Endothelial cell of hepatic sinusoid (primary cell): ENCODE results near the gene DBN1.

Experiments used
- in situ Hi-C: cut with HindIII; loops from 2 replicates; pipeline ENCODE4 v1.10.0; 2017; ENCODE audit warnings: low sequenced_read_pairs

Gene DBN1

DNA sequence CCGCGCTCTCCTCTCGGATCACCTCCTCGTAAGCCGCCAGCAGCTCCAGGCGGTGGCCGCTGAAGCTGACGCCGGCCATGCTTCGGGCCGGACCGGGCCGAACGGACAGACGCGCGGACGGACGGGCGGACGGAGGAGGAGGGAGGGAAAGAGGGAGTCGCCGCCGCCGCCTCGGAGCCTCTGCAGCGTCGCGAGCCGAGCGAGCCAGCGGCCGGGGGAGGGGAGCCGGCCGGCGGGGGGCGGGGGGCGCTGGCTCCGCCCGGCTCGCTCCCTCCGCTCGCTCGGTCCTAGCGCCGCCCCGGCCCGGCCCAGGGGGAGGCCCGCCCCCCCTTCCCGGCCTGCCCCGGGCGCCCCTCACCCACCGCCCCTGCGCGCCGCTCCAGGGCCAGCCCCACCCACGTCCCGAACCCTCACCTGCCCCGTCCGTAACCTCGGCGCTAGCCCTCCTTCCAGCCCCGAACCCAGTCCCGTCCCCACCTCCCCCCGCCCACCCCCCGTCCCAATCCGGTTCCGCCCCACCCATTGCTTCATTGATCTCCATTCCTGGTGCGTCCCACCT, at the start of gene DBN1:
TSS of gene DBN1 (minus strand) at position 192 of the 559 bp plus-strand sequence. CDS start at position 79, 113 bp downstream.
- in situ Hi-C loops = no loop called here

DNA sequence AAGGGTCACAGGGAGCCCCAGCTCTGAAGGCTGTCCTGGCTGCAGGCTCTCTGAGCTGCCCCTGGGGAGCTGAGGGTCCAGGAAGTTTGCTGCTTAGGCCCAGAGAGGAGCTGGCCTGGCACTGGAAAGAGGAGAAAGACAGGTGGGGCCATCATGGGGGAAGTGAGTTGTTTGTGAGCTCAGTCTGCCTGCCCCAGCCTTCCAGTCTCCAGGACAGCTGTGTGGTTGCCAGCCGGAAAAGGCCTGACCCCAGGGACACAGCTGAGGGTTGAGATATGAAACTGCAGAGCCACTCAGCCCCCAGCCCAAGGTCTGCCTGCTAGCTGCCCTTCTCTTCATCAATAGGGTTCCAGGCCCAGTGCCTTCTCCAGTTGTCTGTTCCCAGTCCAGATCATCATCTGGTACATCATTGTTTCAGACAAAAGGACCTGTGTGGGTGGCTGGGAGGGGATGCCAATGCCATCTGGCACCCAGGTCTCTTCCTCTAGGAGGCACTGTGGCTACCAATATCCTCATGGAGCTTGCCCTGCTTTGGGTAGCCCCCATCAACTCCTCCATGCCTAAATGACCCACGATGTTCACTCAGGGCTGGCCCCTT, 47.6 kb upstream of the DBN1 start:
- in situ Hi-C loops = no loop called here

DNA sequence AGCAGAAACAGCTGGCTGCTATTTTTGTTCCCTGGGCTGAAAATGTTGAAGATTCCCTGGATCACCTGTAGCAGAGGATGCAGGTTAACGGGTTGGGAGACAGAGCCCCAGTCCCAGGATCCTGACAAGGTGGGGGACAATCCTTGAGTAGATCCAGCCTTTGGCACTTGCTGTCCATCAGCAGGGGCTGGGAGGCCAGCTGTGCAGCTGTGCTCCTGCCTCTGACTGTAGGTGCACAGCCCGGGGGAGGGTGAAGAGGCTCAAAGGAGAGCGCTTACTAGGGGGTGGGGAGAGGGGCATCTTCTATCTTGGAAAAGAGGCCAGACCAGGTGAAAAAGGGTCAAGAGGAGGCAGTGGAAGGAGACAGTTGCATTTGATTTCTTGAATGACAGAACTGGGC, 46.8 kb upstream of the DBN1 start:
- in situ Hi-C loops = no loop called here

DNA sequence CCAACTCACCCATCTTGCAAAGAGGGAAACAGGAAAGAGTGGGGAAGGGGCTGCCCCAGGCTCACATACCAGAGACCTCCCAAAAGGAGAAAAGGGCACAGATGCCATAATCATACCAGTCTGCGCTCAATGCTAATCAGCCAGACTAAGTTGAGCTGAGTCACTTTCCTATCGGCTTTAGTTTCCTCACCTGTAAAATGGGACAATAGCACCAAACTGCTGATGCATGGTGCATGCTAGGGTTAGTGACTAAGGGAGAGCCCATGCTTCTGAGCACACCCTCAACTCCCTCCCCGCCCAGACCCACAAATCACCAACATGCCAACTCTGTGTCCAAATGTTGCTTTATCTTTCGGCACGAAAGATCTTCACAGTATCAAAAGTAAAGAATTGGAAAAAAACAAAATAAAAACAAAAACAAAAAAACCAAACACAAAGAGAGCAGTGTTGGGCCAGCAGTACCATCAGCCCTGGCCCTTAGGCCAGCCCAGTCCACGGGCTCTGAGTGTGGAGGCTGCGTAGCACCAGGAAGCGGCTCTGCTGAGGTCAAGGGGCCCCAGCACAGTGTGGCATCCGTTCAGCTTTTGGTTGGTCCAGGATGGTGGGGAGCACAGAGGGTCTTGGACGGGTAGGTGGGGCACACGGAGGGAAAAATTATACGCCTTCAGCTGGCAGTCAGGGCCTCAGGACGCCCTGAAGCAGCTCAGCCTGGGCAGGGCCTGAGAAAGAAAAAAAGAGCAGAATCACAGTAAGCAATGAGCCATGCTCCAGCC, 46.2 kb upstream of the DBN1 start:
- in situ Hi-C loops = no loop called here

DNA sequence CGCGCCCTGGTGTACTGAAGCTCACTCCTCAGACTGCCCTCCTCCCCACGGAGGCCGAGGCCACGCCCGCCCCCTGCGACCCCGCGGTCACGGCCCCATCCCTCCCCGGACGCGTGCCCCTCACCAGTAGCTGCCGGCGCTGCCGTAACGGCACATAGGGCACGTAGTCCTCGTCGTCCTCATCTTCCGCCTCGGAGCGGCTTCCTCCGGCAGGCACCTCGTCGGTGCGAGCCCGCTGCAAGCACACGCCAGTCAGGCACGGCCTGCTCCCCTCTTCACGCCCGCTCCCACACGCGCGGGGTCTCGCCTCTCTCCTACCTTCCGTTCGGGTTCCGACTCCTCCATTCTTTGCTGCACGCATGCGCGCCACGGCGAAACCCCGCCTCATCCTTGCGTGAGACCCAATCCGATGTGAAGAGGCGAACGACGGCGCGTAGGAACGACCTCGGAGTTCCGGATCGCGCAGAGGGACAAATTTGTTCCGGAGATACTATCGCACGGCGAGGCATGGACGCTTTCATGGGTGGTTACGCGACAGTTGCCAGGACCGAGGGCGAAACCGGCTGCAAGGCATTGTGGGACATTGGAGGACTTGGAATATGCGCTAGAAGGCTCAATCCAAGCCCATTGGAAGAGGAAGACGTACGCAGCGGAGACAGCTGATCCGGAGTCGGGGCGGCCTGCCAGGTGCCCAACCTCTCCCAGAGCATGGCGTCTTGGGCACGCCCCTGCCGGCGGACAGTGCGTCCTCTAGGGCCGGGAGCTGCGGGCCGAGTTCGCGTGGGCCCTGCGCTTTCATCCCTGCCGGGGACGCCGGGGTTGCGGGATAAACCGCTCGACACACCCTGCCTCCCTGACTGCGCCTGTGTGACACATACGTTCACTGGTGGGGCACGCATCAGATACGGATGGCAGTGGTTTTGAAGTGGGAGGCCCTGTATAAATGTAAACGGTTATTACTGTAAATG, 43.5 kb upstream of the DBN1 start, which contains the start of gene DDX41:
TSS of gene DDX41 (minus strand) at position 361 of the 968 bp plus-strand sequence. CDS start at position 345, 16 bp downstream.
- in situ Hi-C loops = no loop called here

DNA sequence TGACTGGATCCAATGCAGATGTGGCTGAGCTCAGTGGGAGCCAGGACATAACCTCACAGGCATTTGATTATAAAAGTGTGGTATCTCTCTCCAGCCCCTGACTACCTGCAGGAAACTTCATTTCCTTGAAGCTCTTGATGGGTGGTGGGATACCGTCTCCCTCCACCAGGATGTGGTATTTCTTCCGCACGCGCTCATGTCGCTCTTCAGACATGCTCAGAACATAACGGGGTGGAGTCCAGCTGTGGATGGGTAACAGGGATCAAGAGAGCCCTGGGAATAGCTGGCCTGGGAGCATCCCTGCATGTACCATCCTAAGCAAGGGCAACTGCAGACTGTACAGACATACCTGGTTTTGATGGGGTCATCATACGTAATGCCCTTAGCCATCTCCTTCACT, 42.1 kb upstream of the DBN1 start:
- in situ Hi-C loops = no loop called here

DNA sequence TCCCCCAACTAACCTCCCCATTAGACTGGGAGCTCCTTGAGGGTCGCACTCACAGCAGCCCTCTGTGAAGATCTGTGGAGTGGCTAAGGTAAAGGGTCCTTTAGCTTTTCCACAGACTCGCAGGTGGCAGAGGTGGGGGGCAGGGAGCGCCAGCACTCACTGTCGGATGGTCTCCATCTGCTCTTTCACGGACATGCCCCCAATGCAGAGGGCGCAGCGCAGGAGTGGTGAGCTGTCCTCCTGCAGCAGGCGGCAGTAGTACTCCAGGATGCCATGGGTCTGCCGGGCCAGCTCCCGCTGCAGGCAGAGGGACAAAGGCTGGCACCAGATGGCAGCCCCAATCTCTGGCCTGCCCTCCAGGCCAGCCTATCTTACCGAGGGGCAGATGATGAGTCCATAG, 41.1 kb upstream of the DBN1 start:
- in situ Hi-C loops = loop anchor here (5.0 kb wide), 1 partner anchor 47 kb away; no protein-coding TSS in a partner anchor

DNA sequence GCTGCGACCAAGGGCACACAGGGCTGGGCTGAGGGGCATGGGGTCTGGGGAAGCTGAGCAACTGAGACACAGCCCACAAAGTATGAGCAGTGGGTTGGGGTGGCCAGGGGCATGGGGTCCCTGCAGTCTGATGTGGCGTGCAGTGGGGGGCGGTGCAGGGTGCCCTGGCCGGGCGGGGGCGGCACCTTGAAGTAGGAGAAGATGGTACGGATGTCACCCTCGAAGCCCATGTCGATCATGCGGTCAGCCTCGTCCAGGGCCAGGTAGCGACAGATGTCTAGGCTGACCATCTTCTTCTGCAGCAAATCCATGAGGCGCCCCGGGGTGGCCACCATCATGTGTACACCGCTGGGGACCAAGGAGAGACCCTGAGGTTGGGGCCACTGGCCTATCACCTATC, 40.1 kb upstream of the DBN1 start:
- in situ Hi-C loops = loop anchor here (5.0 kb wide), 1 partner anchor 46 kb away; no protein-coding TSS in a partner anchor

DNA sequence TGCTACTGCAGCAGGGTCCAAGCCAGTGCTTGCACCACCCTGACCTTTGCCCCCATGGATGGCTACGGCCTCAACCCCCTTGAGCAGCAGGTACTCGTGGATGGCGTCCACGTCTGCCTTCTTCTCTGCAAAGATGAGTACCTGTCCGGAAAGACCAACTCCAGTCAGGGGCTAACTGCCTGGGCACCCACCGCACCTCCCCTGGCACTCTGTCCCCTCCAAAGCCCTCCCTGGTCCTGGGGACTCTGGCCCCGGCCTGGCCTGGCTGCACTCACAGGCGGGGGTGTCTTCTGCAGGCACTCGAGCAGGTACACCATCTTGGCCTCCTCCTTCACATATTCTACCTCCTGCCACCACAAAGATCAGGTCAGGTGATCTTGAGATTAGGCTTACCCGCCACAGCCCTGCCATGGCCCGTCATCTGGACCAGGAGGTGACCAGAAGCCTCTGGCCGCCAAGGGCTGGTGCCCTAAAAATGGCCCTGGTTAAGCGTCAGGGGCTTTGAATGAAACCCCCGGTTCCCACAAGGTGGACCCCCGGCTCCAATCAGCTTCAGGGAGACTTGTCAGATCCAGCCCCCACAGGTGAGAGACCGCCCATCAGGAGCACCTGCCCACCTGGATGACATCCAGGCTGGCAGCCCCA, 39.4 kb upstream of the DBN1 start:
- in situ Hi-C loops = loop anchor here (5.0 kb wide), 1 partner anchor 46 kb away; no protein-coding TSS in a partner anchor

DNA sequence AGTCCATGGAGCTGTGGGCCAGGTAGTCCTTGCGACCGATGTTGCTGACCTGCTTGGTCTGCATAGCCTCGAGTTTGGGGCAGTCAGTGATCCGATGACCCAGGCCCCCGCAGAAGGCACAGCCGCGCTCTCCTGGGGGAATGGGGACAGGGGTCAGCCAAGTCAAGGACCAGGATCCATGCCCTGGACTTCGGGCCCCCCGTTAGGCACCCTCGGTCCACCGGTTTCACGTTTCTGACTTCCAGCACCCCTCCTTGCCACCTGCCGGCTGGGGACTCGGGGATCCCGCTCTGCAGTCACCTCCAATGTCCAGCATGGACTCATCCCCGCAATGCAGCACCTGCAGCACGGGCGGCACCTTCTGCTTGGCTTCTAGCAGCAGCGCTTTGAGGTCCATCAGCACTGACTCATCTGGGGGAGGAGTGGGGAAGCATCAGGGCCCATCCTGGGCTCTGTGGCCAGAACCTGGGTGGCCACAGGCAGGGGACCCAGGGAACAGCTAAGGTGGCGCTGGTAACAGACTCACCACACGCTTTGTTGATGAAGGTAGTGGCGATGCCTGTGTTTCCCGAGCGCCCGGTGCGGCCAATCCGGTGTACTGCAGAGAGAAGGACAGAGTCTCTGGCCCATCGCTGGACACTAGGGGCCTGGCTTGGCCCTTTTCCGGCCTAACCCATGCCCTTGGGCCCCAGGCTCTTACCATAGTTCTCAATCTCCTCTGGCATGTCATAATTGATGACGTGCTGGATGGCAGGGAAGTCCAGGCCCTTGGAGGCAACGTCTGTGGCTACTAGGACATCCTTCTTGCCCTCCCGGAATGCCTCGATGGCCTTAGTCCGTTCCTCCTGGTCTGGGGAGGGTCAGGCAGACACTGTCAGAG, 38.6 kb upstream of the DBN1 start:
- in situ Hi-C loops = loop anchor here (5.0 kb wide), 1 partner anchor 45 kb away; no protein-coding TSS in a partner anchor

DNA sequence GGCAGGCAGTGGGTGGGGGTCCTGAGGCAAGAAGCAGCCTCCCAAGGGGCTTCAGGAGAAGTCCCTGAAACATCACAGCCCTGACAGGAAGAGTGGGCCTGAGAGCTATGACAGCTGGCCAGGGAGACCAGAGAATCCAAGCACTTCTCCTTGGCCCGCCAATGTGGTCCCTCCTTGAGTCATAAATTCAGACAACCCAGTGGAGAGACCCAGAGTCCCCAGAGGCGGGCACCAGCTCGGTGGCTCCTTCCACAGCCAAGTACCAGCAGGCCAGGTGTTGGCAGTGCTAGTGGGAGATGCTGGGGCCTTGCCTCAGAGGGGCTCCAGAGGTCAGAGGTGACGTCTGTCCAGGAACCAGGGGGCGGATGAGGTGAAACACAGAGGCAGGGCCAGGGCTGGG, 37.7 kb upstream of the DBN1 start:
- in situ Hi-C loops = loop anchor here (5.0 kb wide), 1 partner anchor 44 kb away; no protein-coding TSS in a partner anchor

DNA sequence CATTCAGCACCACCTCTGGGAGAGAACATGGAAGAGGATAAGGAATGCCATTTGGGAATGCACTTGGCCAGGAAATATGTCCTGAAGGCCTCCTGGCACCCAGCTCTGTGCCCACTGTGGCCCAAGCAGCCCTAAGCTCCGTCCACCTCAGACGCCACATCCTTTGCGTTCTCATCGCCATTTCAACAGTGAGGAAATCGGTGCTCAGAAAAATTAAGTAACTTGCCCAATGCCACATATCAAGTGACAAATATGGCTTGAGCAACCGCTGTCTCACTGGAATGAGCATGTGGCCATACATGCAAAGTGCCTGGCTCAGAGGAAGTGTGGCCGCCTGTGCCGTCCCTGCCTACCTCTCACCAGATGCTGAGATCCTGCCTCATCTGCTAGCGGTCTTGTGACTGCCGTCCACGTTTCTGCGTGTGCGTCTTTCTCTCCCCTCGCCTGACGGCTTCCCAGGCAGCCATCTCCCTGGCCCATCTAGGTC, 37.2 kb upstream of the DBN1 start:
- in situ Hi-C loops = loop anchor here (5.0 kb wide), 1 partner anchor 43 kb away; no protein-coding TSS in a partner anchor

DNA sequence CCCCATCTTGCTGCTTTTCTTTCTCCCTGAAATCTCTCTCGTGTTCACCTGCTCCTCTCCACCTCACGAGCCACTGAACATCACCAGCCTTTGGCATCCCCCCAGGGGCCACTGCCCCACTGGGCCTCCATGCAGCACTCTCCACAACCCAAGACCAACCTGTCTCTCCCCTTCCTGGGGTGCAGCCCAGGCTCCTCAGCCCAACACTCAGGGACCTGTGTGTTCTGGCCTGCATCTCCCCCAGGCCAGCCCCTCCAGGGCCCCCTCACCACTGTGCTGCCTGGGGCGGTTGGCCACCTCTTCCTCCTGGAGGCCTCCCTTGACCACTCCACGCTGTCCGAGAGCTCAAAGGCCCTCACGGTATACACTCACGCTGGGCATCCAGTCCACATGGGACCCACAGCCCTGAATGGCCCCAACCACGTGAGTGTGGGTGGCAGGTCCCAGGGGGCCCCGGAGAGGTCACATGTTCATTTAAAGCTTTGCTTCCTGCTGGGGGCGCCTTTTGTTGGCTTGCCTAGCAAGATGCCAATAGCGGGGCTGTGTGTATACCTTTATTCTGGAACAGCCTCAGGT, 36.6 kb upstream of the DBN1 start:
- in situ Hi-C loops = loop anchor here (5.0 kb wide), 1 partner anchor 43 kb away; no protein-coding TSS in a partner anchor

DNA sequence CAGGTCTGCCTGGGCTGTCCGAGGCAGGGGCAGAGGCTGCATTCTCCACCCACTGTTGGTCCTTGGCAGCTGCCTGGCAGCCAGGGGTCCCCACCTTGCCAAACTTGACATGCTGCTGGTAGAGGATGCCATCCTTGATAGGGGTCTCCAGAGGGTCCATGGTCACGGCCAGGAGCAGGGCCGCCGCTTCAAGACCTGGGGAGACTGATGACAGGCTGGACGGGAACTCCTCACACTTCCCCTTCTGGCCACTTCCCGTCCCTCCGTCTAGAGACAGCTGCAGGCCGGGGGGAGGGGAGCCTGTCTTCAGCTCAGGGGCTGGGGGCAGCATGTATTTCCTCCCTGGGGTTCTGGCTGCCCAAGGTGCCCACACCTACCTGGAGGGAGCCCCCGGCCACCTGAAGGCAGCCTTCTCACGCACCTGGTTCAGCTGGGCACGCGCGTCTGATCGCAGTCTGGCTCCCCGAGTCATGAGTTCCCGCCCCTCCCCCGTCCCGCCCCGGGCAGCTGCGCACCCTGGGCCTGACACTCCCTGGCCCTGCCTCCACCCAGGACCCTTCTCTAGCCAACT, 36.0 kb upstream of the DBN1 start, which contains the start of gene DOK3:
TSS of gene DOK3 (minus strand) at position 446 of the 571 bp plus-strand sequence. CDS start at position 160, 286 bp downstream.
- in situ Hi-C loops = no loop called here

DNA sequence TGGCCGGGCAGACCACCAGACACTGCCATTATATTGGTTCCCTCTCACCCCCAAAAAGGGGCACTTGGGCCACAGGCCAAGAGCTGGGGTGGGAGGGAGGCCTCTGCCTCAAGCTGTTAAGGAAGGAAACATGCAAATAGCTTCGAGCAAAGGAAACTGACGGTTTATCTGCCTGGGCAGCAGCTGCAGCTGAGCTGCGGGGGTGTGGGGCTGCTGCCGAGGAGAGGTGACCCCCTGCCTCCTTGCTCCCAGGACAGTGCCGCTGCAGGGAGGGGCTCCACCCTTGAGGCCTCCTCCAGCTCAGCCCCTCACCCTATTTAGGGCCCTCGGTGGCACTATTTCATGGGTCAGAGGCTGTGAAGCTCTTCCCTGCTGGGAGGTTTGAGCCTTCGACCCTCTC, 35.4 kb upstream of the DBN1 start:
- in situ Hi-C loops = no loop called here

DNA sequence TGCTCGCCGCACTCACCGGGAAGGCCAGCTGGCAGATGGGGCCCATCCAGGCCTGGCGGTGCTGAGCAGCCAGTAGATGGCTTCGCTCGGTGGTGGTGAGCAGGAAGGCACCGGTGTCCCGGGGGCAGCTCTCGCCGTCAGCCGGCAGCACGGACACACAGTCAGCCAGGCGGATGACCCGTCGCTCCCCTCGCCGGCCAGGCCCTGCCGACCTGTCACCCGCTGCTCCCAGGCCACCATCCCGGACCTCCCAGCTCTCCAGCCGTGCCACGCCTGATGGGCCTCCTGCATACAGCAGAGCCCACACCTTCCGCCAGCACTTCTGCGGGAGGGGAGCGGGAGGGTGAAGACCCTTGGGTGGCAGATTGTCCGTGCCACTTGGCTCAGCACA, 34.8 kb upstream of the DBN1 start:
- in situ Hi-C loops = no loop called here

DNA sequence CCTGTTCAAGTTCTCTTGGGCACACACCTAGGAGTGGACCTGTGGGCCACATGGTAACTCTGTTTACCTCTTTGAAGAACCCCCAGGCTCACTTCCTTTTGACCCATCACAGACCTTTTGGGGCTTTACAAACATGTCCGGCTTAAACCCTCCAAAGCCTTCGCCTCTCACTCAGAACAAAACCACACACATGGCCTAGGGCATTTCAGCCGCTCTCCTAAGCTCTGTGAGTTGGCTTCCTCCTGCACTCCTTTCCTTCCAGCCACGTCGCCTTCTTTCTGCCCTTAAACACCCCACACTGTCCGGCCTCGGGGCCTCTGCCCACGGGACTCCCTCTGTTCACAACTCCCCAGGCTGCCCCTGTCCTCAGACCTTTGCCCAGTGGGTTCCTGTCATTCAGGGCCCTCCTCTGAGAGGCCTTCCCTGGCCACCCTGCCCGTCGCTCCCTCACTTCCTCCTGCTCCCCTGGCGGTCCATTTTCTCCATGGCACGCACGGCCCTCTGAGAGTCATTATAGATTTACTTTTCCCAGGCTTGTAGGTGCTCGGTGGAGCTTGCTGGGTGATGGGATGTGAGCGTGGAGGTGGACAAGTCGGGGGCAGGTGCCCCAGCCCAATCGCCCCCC, 34.3 kb upstream of the DBN1 start:
- in situ Hi-C loops = no loop called here

DNA sequence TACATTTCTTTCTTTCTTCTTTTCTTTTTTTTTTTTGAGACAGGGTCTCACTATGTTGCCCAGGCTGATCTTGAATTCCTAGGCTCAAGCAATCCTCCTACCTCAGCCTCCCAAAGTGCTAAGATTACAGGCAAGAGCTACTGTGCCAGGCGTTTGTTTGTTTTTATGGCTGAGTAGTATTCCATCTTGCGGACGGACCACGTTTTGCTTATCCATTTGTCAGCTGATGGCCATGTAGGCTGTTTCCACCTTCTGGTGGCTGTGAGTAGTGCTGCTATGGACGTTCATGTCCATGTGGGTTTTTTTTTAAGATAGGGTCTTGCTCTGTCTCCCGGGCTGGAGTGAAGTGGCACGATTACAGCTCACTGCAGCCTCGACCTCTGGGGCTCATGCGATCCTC, 33.7 kb upstream of the DBN1 start:
- in situ Hi-C loops = no loop called here
